HepG2 (cell line): ENCODE results near the gene TMEM190. TPM values are rescaled to one million over a fixed set of nuclear protein-coding genes. Genes with fewer than 3 reads are reported as not detected.

Experiments used
- ATAC-seq: fragments of 200-7000 bp; cut with Tn5 transposase; 3 replicates; pipeline ENCODE4 v1.9.1; 2020; ENCODE audit warnings: mild to moderate bottlenecking, moderate library complexity
- BruUV-seq: library from RNA; stranded (reverse); fragments of 400-500 nt; replicated peaks from 2 replicates; lab custom pipeline; 2021; lab: Mats Ljungman, UMichigan
- CTCF ChIA-PET: fragments of 300-600 bp; formaldehyde crosslinking; extraction: SDS; loops from one replicate; lab custom pipeline; 2021; ENCODE audit warnings: low total read pairs, inconsistent platforms, low intra/inter-chr PET ratio; lab: Yijun Ruan, JAX
- POLR2A ChIA-PET: fragments of 350-600 bp; sonication (Branson Sonifier 250); formaldehyde crosslinking; loops from one replicate; lab custom pipeline; 2020; ENCODE audit warnings: antibody characterized with exemption, inconsistent platforms; lab: Yijun Ruan, JAX
- DNase-seq: peaks from one replicate; pipeline ENCODE4 v3.0.0-alpha.2; 2015; ENCODE audit warnings: low spot score
- FAIRE-seq: peaks from 3 replicates; lab custom pipeline; 2011; peaks lifted over from hg19 to GRCh38; lab: Jason Lieb, UNC
- H2AFZ ChIP-seq: one replicate; pipeline ENCODE4 v1.6.1; 2011; ENCODE audit warnings: low read length, inconsistent platforms
- H3K27ac ChIP-seq: fragments of 300-600 bp; 3 replicates; pipeline ENCODE4 v1.8.0; 2011; ENCODE audit warnings: mixed run types, mild to moderate bottlenecking, mixed read lengths, low read length, inconsistent platforms; ENCODE audit not compliant: insufficient read depth; ENCODE audit errors: extremely low read length
- H3K27me3 ChIP-seq, 2 experiments: fragments of 200-600 bp in 1 of 2; 2 replicates in 1 of 2; 3 replicates in 1 of 2; pipeline versions ENCODE4 v1.6.0 to v1.8.0; 2011; ENCODE audit warnings: low read length in 2 of 2, mild to moderate bottlenecking in 2 of 2, moderate library complexity in 2 of 2, inconsistent platforms in 1 of 2; ENCODE audit not compliant: insufficient read depth in 2 of 2, control insufficient read depth in 1 of 2
- H3K36me3 ChIP-seq, 2 experiments: fragments of 200-600 bp in 1 of 2; replicated peaks in 1 of 2; 2 replicates in 1 of 2; 3 replicates in 1 of 2; pipeline versions ENCODE4 v1.5.1 to v1.8.0; 2011; ENCODE audit warnings: low read length in 2 of 2, inconsistent platforms in 1 of 2; ENCODE audit not compliant: insufficient read depth in 2 of 2, control insufficient read depth in 1 of 2
- H3K4me1 ChIP-seq: 2 replicates; pipeline ENCODE4 v1.5.1; 2012; ENCODE audit warnings: low read length, inconsistent platforms; ENCODE audit not compliant: insufficient read depth
- H3K4me2 ChIP-seq: 2 replicates; pipeline ENCODE4 v1.6.0; 2011; ENCODE audit warnings: low read depth, low read length, inconsistent platforms
- H3K4me3 ChIP-seq, 3 experiments: fragments of 200-600 bp in 1 of 3; sonication (generic), shearing (Covaris generic) in 1 of 3; replicated peaks in 1 of 3; 2 replicates each; pipeline ENCODE4 v1.5.1; 2011 to 2016; ENCODE audit warnings: low read length in 3 of 3, inconsistent platforms in 2 of 3, low read depth in 2 of 3, mild to moderate bottlenecking in 2 of 3, control low read depth in 1 of 3, mixed read lengths in 1 of 3; ENCODE audit not compliant: insufficient read depth in 1 of 3
- H3K79me2 ChIP-seq: one replicate; pipeline ENCODE4 v1.6.1; 2011; ENCODE audit warnings: low read length, inconsistent platforms; ENCODE audit not compliant: insufficient read depth
- H3K9ac ChIP-seq: 2 replicates; pipeline ENCODE4 v1.6.0; 2011; ENCODE audit warnings: mild to moderate bottlenecking, low read depth, low read length, inconsistent platforms; ENCODE audit not compliant: insufficient read depth
- H3K9me3 ChIP-seq: 2 replicates; pipeline ENCODE4 v1.5.1; 2012; ENCODE audit warnings: mild to moderate bottlenecking, low read length
- H4K20me1 ChIP-seq: 2 replicates; pipeline ENCODE4 v1.6.0; 2011; ENCODE audit warnings: inconsistent platforms, mild to moderate bottlenecking, low read length, moderate library complexity; ENCODE audit not compliant: insufficient read depth
- BHLHE40 ChIP-seq: IDR thresholded peaks from 2 replicates; pipeline ENCODE4 v1.6.1; 2011; ENCODE audit warnings: low read length, improper control_type of control experiment
- FOXM1 ChIP-seq: sonication (generic); formaldehyde crosslinking; IDR thresholded peaks from 2 replicates; pipeline ENCODE4 v1.5.0; 2020; ENCODE audit warnings: missing genetic modification reagents
- KLF9 ChIP-seq: IDR thresholded peaks from 2 replicates; pipeline ENCODE4 v1.6.1; 2016; ENCODE audit warnings: low read depth
- RORA ChIP-seq: sonication (generic); formaldehyde crosslinking; IDR thresholded peaks from 2 replicates; pipeline ENCODE4 v1.5.0; 2020; ENCODE audit warnings: mild to moderate bottlenecking, missing genetic modification reagents, moderate library complexity
- SOX5 ChIP-seq: IDR thresholded peaks from 2 replicates; pipeline ENCODE4 v1.6.1; 2016; ENCODE audit warnings: borderline replicate concordance
- SSRP1 ChIP-seq: IDR thresholded peaks from 2 replicates; pipeline ENCODE4 v1.6.1; 2016; ENCODE audit warnings: control low read depth
- ZNF354B ChIP-seq: sonication (generic); formaldehyde crosslinking; IDR thresholded peaks from 2 replicates; pipeline ENCODE4 v1.8.0; 2022; ENCODE audit warnings: mild to moderate bottlenecking, missing genetic modification reagents
- WGBS: methylation state at CpG from one replicate; pipeline ENCODE4 v1.1.6; 2017; ENCODE audit warnings: low lambda C conversion rate; 5-methylcytosine and 5-hydroxymethylcytosine counted together
- in situ Hi-C: cut with HindIII; loops from 2 replicates; pipeline ENCODE4 v1.10.0; 2017; ENCODE audit warnings: low pct_unique_long_range_greater_than_20kb; ENCODE audit not compliant: extremely low pct_ligation_motif_present
- intact Hi-C: fragments of 100-400 bp; cut with micrococcal nuclease; formaldehyde crosslinking; loops from one replicate; pipeline ENCODE4 v1.10.0; 2022; ENCODE audit not compliant: unreplicated experiment
- polyA plus RNA-seq, 8 experiments: library from polyadenylated mRNA; depleted of rRNA in 3 of 8; stranded (reverse) in 7 of 8; unstranded in 1 of 8; fragments of >200 nt; fragmentation: Illumina TruSeq in 4 of 8; extraction: Trizol in 4 of 8; gene quantifications; 2 replicates each; pipeline versions ENCODE4 v1.2.1 to v1.2.3, GENCODE V29; 2011 to 2016; ENCODE audit warnings: low read depth in 4 of 8, missing spikeins in 1 of 8, mixed read lengths in 1 of 8; ENCODE audit not compliant: insufficient read depth in 1 of 8
- total RNA-seq, 5 experiments: library from RNA; depleted of rRNA; stranded (reverse); fragments of >200 nt; fragmentation: Illumina TruSeq; extraction: Trizol; gene quantifications; 2 replicates each; pipeline ENCODE4 v1.2.3, GENCODE V29; 2016; ENCODE audit warnings: low read depth in 1 of 5
- TF ChIP-seq, protein P1 (sequence below): IDR thresholded peaks from 2 replicates; pipeline ENCODE4 v1.6.1; 2016; ENCODE audit warnings: control low read depth

Gene TMEM190
- total and polyA plus RNA-seq, 2 of the 13 experiments (the other 11 are each of a cell fraction or from before 2014, with no cell fraction given): 0.35 to 0.83 TPM

DNA sequence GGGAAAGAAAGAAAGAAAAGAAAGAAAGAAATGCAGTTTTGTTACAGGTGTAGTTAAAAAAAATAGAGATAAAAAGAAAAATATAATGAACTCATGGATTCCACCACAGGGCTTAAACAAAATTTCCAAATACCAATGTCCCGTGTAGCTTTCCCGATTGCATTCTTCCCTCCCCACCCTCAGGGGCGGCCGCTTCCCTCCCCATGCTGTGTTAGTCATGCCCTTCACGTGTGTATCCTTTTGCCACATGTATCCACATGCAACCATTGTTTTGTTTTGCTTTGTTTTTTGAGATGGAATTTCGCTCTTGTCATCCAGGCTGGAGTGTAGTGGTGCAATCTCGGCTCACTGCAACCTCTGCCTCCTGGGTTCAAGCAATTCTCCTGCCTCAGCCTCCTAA is 40.5 kb upstream of the TMEM190 start:
- Histone ChIP-seq H3K27me3 (no peaks in the 10 kb centered on the region; a peak in 1 of 5 replicates), H3K79me2 (peaks cover 5% of the 10 kb centered on the region), H3K4me3 (no peak overlapping the region), H3K36me3 (no peaks in the 10 kb centered on the region), H2AFZ (no peak overlapping the region), H3K9me3 (no peaks in the 10 kb centered on the region), H3K4me1 (peaks cover 47% of the 10 kb centered on the region), H3K9ac (no peak overlapping the region), H3K4me2 (no peak overlapping the region), H3K27ac (no peak overlapping the region), H4K20me1 (no peaks in the 10 kb centered on the region)
- in situ Hi-C loops: no loop called here
- FAIRE-seq (no peak), ATAC-seq (no peak), DNase-seq (no peak)
- ChIA-PET POLR2A (no interaction called here), CTCF (no interaction called here)
- TF ChIP-seq RORA (CRISPR knock-in tag) (no peak), KLF9 (CRISPR knock-in tag) (no peak), SSRP1 (CRISPR knock-in tag) (no peak), SOX5 (CRISPR knock-in tag) (peak; percentile 54; the same call in 1 of the 2 replicates), ZNF354B (no peak), BHLHE40 (peak; percentile 61), FOXM1 (CRISPR knock-in tag) (no peak)
- TF ChIP-seq, protein P1, sequence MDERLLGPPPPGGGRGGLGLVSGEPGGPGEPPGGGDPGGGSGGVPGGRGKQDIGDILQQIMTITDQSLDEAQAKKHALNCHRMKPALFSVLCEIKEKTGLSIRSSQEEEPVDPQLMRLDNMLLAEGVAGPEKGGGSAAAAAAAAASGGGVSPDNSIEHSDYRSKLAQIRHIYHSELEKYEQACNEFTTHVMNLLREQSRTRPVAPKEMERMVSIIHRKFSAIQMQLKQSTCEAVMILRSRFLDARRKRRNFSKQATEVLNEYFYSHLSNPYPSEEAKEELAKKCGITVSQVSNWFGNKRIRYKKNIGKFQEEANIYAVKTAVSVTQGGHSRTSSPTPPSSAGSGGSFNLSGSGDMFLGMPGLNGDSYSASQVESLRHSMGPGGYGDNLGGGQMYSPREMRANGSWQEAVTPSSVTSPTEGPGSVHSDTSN: no peak
- no TSS peak for BruUV-seq
- intact Hi-C loops: loop anchor here (5.0 kb wide), 1 partner anchor 776 kb away; no protein-coding TSS in a partner anchor
- WGBS: 23% methylated on average over 7 of the region's 7 CpGs
